HEK293T (cell line): Measurements from ENCODE around the gene PRKCB.

ENCODE experiments used
- ARNT ChIP-seq: fragments of 450-650 bp; IDR thresholded peaks from 2 replicates; pipeline ENCODE4 v1.6.1; 2017; ENCODE audit warnings: mild to moderate bottlenecking
- CTBP1 ChIP-seq: fragments of 450-650 bp; IDR thresholded peaks from 2 replicates; pipeline ENCODE4 v1.6.1; 2016; ENCODE audit warnings: borderline replicate concordance
- NFRKB ChIP-seq: fragments of 450-650 bp; IDR thresholded peaks from 2 replicates; pipeline ENCODE4 v1.6.1; 2016; ENCODE audit warnings: mild to moderate bottlenecking, moderate library complexity
- ZNF384 ChIP-seq: fragments of 450-650 bp; IDR thresholded peaks from 2 replicates; pipeline ENCODE4 v1.6.1; 2016

DNA sequence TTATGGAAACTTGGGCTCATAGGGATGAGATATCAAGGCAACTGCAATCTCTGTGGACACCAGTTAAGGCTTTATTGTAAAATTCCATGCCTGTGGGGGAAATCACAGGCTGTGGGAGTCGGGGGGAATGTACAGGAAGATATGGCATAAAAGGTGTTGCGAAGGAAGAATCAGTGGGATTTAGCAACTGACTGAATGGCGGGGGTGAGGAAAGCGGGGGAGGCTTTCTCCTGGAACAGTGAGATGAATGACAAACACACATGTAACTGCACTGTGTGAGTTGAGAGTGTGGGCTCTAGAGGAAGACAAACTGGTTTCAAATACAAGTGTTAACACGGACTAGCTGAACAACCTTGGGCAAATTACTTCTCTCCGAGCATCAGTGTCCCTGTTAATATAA lies 143.7 kb downstream of the PRKCB start:
- TF ChIP-seq CTBP1 (no peak), ARNT (no peak), ZNF384 (no peak), NFRKB (no peak)
